DMS79 treated with DMSO at 0.1 percent for 48 hours (cell line): ENCODE data around the gene OR8U1.
"Not testable (repeated sequence)": the region's sequence is repeated elsewhere in the genome, so short reads cannot be mapped to it uniquely, and the experiment has no call there.

ENCODE experiments used
- DNase-seq: peaks from one replicate; lab custom pipeline; 2025; lab: John Stamatoyannopoulos, UW

OR8U1 gene

GRCh38 chr11:56375324-56375723 is at the start of gene OR8U1:
OR8U1 (plus strand) TSS chr11:56375624; CDS start chr11:56375624, 0 bp downstream.
- no peak for DNase-seq

- no peak for DNase-seq
Observed at GRCh38 chr11:56331861-56332491, 43.4 kb upstream of the OR8U1 start.

- DNase-seq: no peak
Observed at GRCh38 chr11:56333156-56333555, 42.3 kb upstream of the OR8U1 start.

- no peak for DNase-seq
Observed at GRCh38 chr11:56340289-56340688, 35.1 kb upstream of the OR8U1 start.

GRCh38 chr11:56345739-56346138 is 29.7 kb upstream of the OR8U1 start, which contains the start of gene OR8K1:
OR8K1 (plus strand) TSS chr11:56346039; CDS start chr11:56346039, 0 bp downstream.
- no peak for DNase-seq

GRCh38 chr11:56353991-56354390 is 21.4 kb upstream of the OR8U1 start, which contains the start of gene OR8J1:
OR8J1 (plus strand) TSS chr11:56354291; CDS start chr11:56360247, 5,956 bp downstream.
- no peak for DNase-seq

GRCh38 chr11:56380120-56380519 is 4.7 kb downstream of the OR8U1 start:
- DNase-seq: no peak

- no peak for DNase-seq
Observed at GRCh38 chr11:56394381-56394780, 19.0 kb downstream of the OR8U1 start.

GRCh38 chr11:56396047-56396446 is 20.6 kb downstream of the OR8U1 start:
- DNase-seq: no peak

- DNase-seq: not testable (repeated sequence)
Observed at GRCh38 chr11:56401858-56402461, 26.5 kb downstream of the OR8U1 start.

GRCh38 chr11:56404393-56404792 is 29.0 kb downstream of the OR8U1 start:
- no peak for DNase-seq

GRCh38 chr11:56410801-56411200 is 35.4 kb downstream of the OR8U1 start:
- no peak for DNase-seq

GRCh38 chr11:56412396-56412795 is 37.0 kb downstream of the OR8U1 start, which contains the start of gene OR5AL1:
OR5AL1 (plus strand) TSS chr11:56412696.
- no peak for DNase-seq
